HCT116 (cell line): ENCODE data around the gene CHST11. TPM values are rescaled to one million over a fixed set of nuclear protein-coding genes. Genes with fewer than 3 reads are reported as not detected.

Source experiments
- ATAC-seq: fragments of 200-7000 bp; cut with Tn5 transposase; 2 replicates; pipeline ENCODE4 v1.9.1; 2020; ENCODE audit warnings: mild to moderate bottlenecking, moderate library complexity
- BruUV-seq: library from RNA; stranded (reverse); fragments of 400-500 nt; replicated peaks from 2 replicates; lab custom pipeline; 2021; lab: Mats Ljungman, UMichigan
- CTCF ChIA-PET: fragments of 300-600 bp; sonication (Branson Sonifier 250); formaldehyde crosslinking; loops from one replicate; lab custom pipeline; 2021; ENCODE audit warnings: antibody characterized with exemption; lab: Charles Lee
- POLR2A ChIA-PET: fragments of 300-600, 350-600 bp; sonication (Branson Sonifier 250); formaldehyde crosslinking; loops from one replicate; lab custom pipeline; 2021; ENCODE audit warnings: antibody characterized with exemption; lab: Charles Lee
- RAD21 ChIA-PET, 2 experiments: fragments of 300-600 bp; sonication (Branson Sonifier 250); formaldehyde crosslinking; loops; one replicate each; lab custom pipeline; 2023; ENCODE audit warnings: low total read pairs in 2 of 2; ENCODE audit not compliant: uncharacterized antibody in 2 of 2, unreplicated experiment in 2 of 2, low non-redundant PET in 1 of 2; lab: Charles Lee
- DNase-seq: peaks from one replicate; pipeline ENCODE4 v3.0.0-alpha.2; 2010; ENCODE audit warnings: low read depth, low spot score
- H2AFZ ChIP-seq: fragments of 200-600 bp; shearing (Covaris generic), sonication (generic); 2 replicates; pipeline ENCODE4 v1.6.1; 2017; ENCODE audit warnings: low read depth, mixed run types, mixed read lengths, antibody characterized with exemption, low read length; ENCODE audit not compliant: poor library complexity, severe bottlenecking
- H3K27ac ChIP-seq: 2 replicates; pipeline ENCODE4 v1.5.1; 2012; ENCODE audit warnings: low read depth, low read length
- H3K27me3 ChIP-seq: fragments of 200-600 bp; sonication (generic); 2 replicates; pipeline ENCODE4 v1.6.1; 2016; ENCODE audit warnings: mixed run types, low read length, mixed read lengths; ENCODE audit not compliant: insufficient read depth
- H3K36me3 ChIP-seq, 2 experiments: fragments of 200-500 bp in 1 of 2; fragments of 200-600 bp in 1 of 2; sonication (Bioruptor generic) in 1 of 2; sonication (generic) in 1 of 2; 2 replicates each; pipeline versions ENCODE4 v1.5.1 to v1.6.1; 2014 to 2016; ENCODE audit warnings: low read length in 2 of 2, inconsistent platforms in 1 of 2, mixed read lengths in 1 of 2, mixed run types in 1 of 2; ENCODE audit not compliant: insufficient read depth in 2 of 2, control insufficient read depth in 1 of 2
- H3K4me1 ChIP-seq, 2 experiments: fragments of 200-600 bp in 1 of 2; sonication (generic) in 1 of 2; 2 replicates each; pipeline versions ENCODE4 v1.5.1 to v1.6.1; 2012 to 2017; ENCODE audit warnings: low read length in 2 of 2, inconsistent platforms in 1 of 2, mild to moderate bottlenecking in 1 of 2, mixed read lengths in 1 of 2, mixed run types in 1 of 2, moderate library complexity in 1 of 2; ENCODE audit not compliant: insufficient read depth in 2 of 2, control insufficient read depth in 1 of 2
- H3K4me2 ChIP-seq: fragments of 200-600 bp; sonication (generic); 2 replicates; pipeline ENCODE4 v1.6.1; 2017; ENCODE audit warnings: mixed run types, low read length, mixed read lengths
- H3K4me3 ChIP-seq, 2 experiments: fragments of 200-600 bp in 1 of 2; sonication (generic) in 1 of 2; replicated peaks in 1 of 2; 2 replicates each; pipeline ENCODE4 v1.5.1; 2011 to 2016; ENCODE audit warnings: low read length in 2 of 2, control low read depth in 1 of 2, low read depth in 1 of 2, mild to moderate bottlenecking in 1 of 2, mixed read lengths in 1 of 2, mixed run types in 1 of 2
- H3K79me2 ChIP-seq: fragments of 200-600 bp; sonication (generic); 2 replicates; pipeline ENCODE4 v1.6.1; 2017; ENCODE audit warnings: mild to moderate bottlenecking, mixed run types, low read length, moderate library complexity, mixed read lengths; ENCODE audit not compliant: insufficient read depth
- H3K9ac ChIP-seq: fragments of 200-600 bp; sonication (generic); 2 replicates; pipeline ENCODE4 v1.6.1; 2016; ENCODE audit warnings: low read length, mixed read lengths
- H3K9me2 ChIP-seq: fragments of 200-600 bp; sonication (generic), shearing (Covaris generic); 2 replicates; pipeline ENCODE4 v1.6.1; 2017; ENCODE audit warnings: mixed run types, mild to moderate bottlenecking, moderate library complexity; ENCODE audit not compliant: insufficient read depth
- H3K9me3 ChIP-seq, 2 experiments: fragments of 200-500 bp in 1 of 2; fragments of 200-600 bp in 1 of 2; sonication (Bioruptor generic) in 1 of 2; sonication (generic) in 1 of 2; 2 replicates each; pipeline ENCODE4 v1.6.1; 2014 to 2017; ENCODE audit warnings: low read length in 2 of 2, mixed read lengths in 2 of 2, inconsistent platforms in 1 of 2, low read depth in 1 of 2, mild to moderate bottlenecking in 1 of 2, mixed run types in 1 of 2, moderate library complexity in 1 of 2; ENCODE audit not compliant: control insufficient read depth in 1 of 2, insufficient read depth in 1 of 2
- H4K20me1 ChIP-seq: fragments of 200-600 bp; sonication (generic), shearing (Covaris generic); 2 replicates; pipeline ENCODE4 v1.6.1; 2017; ENCODE audit warnings: mixed run types, mild to moderate bottlenecking, moderate library complexity; ENCODE audit not compliant: insufficient read depth
- CBX3 ChIP-seq: IDR thresholded peaks from 2 replicates; pipeline ENCODE4 v1.6.1; 2012; ENCODE audit warnings: low read depth
- CEBPB ChIP-seq: IDR thresholded peaks from 2 replicates; pipeline ENCODE4 v1.6.1; 2012; ENCODE audit warnings: low read depth
- CTCF ChIP-seq, 3 experiments: fragments of 200-600 bp in 1 of 3; sonication (generic) in 1 of 3; IDR thresholded peaks in 2 of 3; conservative IDR thresholded peaks in 1 of 3; 2 replicates each; pipeline ENCODE4 v1.5.1; 2012 to 2017; ENCODE audit warnings: low read depth in 2 of 3, low read length in 2 of 3, antibody characterized with exemption in 1 of 3, borderline replicate concordance in 1 of 3, control low read depth in 1 of 3, mild to moderate bottlenecking in 1 of 3, mixed read lengths in 1 of 3, mixed run types in 1 of 3, moderate library complexity in 1 of 3; ENCODE audit not compliant: insufficient read depth in 1 of 3
- EZH2 ChIP-seq: fragments of 200-600 bp; sonication (generic); IDR thresholded peaks from 2 replicates; pipeline ENCODE4 v1.6.1; 2017; ENCODE audit warnings: antibody characterized with exemption, mixed run types
- FOSL1 ChIP-seq: IDR thresholded peaks from 2 replicates; pipeline ENCODE4 v1.6.1; 2012; ENCODE audit warnings: low read depth
- MAX ChIP-seq: IDR thresholded peaks from 2 replicates; pipeline ENCODE4 v1.6.1; 2012
- POLR2A ChIP-seq: IDR thresholded peaks from 2 replicates; pipeline ENCODE4 v1.7.0; 2011; ENCODE audit warnings: borderline replicate concordance; ENCODE audit not compliant: insufficient read depth, insufficient read length; ENCODE audit errors: extremely low read depth
- SIN3A ChIP-seq: IDR thresholded peaks from 2 replicates; pipeline ENCODE4 v1.6.1; 2012; ENCODE audit warnings: low read depth
- SP1 ChIP-seq: IDR thresholded peaks from 2 replicates; pipeline ENCODE4 v1.6.1; 2012; ENCODE audit warnings: low read depth
- ZBTB33 ChIP-seq: IDR thresholded peaks from 2 replicates; pipeline ENCODE4 v1.6.1; 2011; ENCODE audit warnings: mild to moderate bottlenecking, low read length, moderate library complexity; ENCODE audit not compliant: insufficient replicate concordance; ENCODE audit errors: extremely low read depth
- ZNF274 ChIP-seq: fragments of 200-500 bp; sonication (Bioruptor generic); IDR thresholded peaks from 2 replicates; pipeline ENCODE4 v1.6.1; 2014; ENCODE audit warnings: mild to moderate bottlenecking, low read depth, low read length, inconsistent platforms
- intact Hi-C: fragments of 100-400 bp; cut with micrococcal nuclease; formaldehyde crosslinking; loops from 2 replicates; pipeline ENCODE4 v1.10.0; 2022
- total RNA-seq: library from RNA; stranded (reverse); gene quantifications from one replicate; pipeline ENCODE4 v1.2.1, GENCODE V29; 2021; ENCODE audit not compliant: unreplicated experiment

Gene CHST11
- total RNA-seq, 1 experiment from 2014 or later = 10.1 TPM

DNA sequence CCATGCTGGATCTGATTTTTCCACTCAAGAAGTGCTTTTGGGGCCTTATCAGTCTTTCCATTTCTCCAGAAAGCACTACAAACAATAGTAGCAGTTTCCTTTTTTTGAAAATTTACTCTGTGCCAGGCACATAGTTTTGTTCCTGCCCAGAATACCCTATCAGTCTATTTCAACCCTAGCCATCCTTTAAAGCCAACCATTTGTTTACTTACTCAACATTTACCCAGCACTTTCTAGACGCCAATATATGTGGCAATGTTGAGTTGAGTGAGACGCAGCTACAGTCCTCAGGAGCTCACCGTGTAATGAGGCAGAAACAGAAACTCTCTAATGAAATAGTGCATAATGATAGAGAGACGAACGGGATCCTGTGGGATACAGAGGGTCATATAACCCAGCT lies 32.9 kb upstream of the CHST11 start:
- CTCF ChIA-PET = no interaction called here

More for the DNA sequence above, 32.9 kb upstream of the CHST11 start:
- Histone ChIP-seq H3K4me2 (peak overlapping the region; percentile 60), H3K9me3 (no peaks in the 10 kb centered on the region), H3K9ac (no peak overlapping the region), H3K79me2 (no peaks in the 10 kb centered on the region), H3K4me1 (peaks cover 26 to 44% of the 10 kb centered on the region in 2 experiments), H3K9me2 (no peaks in the 10 kb centered on the region), H4K20me1 (no peaks in the 10 kb centered on the region), H2AFZ (no peak overlapping the region), H3K27ac (no peak overlapping the region; the same call in 1 of the 2 replicates), H3K36me3 (no peaks in the 10 kb centered on the region), H3K4me3 (no peak overlapping the region), H3K27me3 (peaks cover 7% of the 10 kb centered on the region; the same call in 1 of the 2 replicates)
- ATAC-seq (no peak), DNase-seq (no peak)
- POLR2A ChIA-PET = no interaction called here
- RAD21 ChIA-PET = interaction anchor here (0.6 to 0.7 kb wide), 2 partner anchors 12 to 42 kb away, joined by 3 read pairs; no protein-coding TSS in a partner anchor
- BruUV-seq = no TSS peak
- TF ChIP-seq FOSL1 (no peak), POLR2A (no peak), ZBTB33 (no peak), CEBPB (no peak), EZH2 (no peak), CBX3 (no peak), ZNF274 (no peak), MAX (no peak), SIN3A (no peak), CTCF (IDR thresholded peaks at IDR 0.05 in 2 of 3, conservative IDR thresholded peaks at IDR 0.05 in 1 of 3; ENCODE audit: borderline replicate concordance in 1 of 3, insufficient read depth in 1 of 3, low read depth in 2 of 3, low read length in 2 of 3) (no peak), SP1 (no peak)
- intact Hi-C loops = no loop called here
